Measurements from ENCODE around the gene SEMA4D. TPM values are rescaled to one million over a fixed set of nuclear protein-coding genes. Genes with fewer than 3 reads are reported as not detected.
A peak's percentile ranks its signal among the peaks of the same experiment; 100 is the strongest.

The SEMA4D gene
- total RNA-seq, 1 donor: 0.72 TPM

DNA sequence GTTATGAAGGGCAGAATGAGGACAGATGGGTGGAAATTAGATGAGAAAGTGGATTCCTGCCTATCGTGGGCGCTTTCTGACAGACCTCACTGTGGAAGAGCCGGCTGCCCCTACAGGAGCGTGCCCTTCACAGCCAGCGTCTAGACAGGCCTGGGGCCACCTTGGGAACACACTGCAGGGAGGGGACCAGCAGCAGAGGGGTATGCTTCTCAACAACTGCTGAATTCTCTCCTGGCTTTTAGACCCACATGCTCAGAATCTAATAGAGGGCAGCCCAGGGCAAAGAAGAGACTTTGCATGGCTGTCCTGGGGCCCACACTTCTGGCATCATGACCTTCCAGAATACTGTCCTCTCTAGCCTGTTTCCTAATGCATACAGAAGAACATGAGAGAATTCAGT is 2.1 kb upstream of the SEMA4D start:
- Histone ChIP-seq H3K27me3 (ENCODE audit: insufficient read depth, low read length) (peaks cover 7% of the 10 kb centered on the region), H3K36me3 (ENCODE audit: insufficient read depth, low read length) (no peaks in the 10 kb centered on the region), H3K27ac (ENCODE audit: low read depth, low read length) (no peak overlapping the region), H3K4me1 (ENCODE audit: insufficient read depth, low read length) (no peaks in the 10 kb centered on the region), H3K4me3 (ENCODE audit: insufficient read depth, low read length) (no peak overlapping the region), H3K4me2 (ENCODE audit: insufficient read depth, low read length) (no peak overlapping the region), H4K20me1 (ENCODE audit: insufficient read depth, low read length) (no peaks in the 10 kb centered on the region), H2AFZ (ENCODE audit: low read length) (no peak overlapping the region), H3K9me3 (ENCODE audit: low read depth, low read length) (no peaks in the 10 kb centered on the region), H3K79me2 (ENCODE audit: insufficient read depth, low read length) (no peaks in the 10 kb centered on the region)
- DNase-seq (ENCODE audit: insufficient read length, low spot score, missing footprints): no peak
- TF ChIP-seq, protein P1, sequence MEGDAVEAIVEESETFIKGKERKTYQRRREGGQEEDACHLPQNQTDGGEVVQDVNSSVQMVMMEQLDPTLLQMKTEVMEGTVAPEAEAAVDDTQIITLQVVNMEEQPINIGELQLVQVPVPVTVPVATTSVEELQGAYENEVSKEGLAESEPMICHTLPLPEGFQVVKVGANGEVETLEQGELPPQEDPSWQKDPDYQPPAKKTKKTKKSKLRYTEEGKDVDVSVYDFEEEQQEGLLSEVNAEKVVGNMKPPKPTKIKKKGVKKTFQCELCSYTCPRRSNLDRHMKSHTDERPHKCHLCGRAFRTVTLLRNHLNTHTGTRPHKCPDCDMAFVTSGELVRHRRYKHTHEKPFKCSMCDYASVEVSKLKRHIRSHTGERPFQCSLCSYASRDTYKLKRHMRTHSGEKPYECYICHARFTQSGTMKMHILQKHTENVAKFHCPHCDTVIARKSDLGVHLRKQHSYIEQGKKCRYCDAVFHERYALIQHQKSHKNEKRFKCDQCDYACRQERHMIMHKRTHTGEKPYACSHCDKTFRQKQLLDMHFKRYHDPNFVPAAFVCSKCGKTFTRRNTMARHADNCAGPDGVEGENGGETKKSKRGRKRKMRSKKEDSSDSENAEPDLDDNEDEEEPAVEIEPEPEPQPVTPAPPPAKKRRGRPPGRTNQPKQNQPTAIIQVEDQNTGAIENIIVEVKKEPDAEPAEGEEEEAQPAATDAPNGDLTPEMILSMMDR (IDR thresholded peaks at IDR 0.05; ENCODE audit: extremely low read depth, low read depth, low read length): no peak

DNA sequence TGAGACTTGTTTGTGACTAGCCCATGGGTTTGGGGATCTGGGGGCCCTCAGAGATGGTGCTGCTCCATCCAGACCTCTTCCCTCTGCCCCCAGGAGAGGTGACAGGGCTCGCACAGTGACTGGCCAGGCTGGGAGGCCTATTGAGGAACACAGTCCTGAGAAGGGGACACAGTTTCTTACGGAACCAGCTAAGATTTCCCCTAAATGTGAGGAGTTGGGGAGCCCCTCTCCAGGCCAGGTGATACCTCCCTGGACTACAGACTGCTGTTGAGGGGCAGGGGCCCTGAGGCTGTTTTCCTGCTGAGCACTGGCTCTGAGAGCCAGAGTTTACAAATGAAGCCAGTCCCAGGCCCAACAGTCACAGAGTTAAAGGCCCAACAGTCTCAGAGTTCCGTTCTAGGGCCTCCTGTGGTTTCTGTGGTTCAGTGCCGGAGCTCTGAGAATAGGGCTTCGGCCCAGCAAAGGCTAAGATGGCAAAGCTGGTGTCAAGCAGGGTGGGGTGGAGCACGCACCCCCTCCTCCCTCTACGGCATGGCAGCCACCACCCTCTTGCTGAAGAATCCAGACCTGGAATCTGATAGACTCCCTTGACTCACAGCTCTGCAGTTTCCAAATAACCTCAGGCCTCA is 1.1 kb upstream of the SEMA4D start:
- DNase-seq (ENCODE audit: insufficient read length, low spot score, missing footprints): no peak
- Histone ChIP-seq H3K27ac (ENCODE audit: low read depth, low read length) (no peak overlapping the region), H3K4me3 (ENCODE audit: insufficient read depth, low read length) (no peak overlapping the region), H3K9me3 (ENCODE audit: low read depth, low read length) (no peaks in the 10 kb centered on the region), H3K79me2 (ENCODE audit: insufficient read depth, low read length) (no peaks in the 10 kb centered on the region), H3K4me2 (ENCODE audit: insufficient read depth, low read length) (no peak overlapping the region), H3K27me3 (ENCODE audit: insufficient read depth, low read length) (peaks cover 16% of the 10 kb centered on the region), H2AFZ (ENCODE audit: low read length) (no peak overlapping the region), H4K20me1 (ENCODE audit: insufficient read depth, low read length) (no peaks in the 10 kb centered on the region), H3K36me3 (ENCODE audit: insufficient read depth, low read length) (no peaks in the 10 kb centered on the region), H3K4me1 (ENCODE audit: insufficient read depth, low read length) (no peaks in the 10 kb centered on the region)
- TF ChIP-seq, protein P1 (IDR thresholded peaks at IDR 0.05; ENCODE audit: extremely low read depth, low read depth, low read length): no peak

DNA sequence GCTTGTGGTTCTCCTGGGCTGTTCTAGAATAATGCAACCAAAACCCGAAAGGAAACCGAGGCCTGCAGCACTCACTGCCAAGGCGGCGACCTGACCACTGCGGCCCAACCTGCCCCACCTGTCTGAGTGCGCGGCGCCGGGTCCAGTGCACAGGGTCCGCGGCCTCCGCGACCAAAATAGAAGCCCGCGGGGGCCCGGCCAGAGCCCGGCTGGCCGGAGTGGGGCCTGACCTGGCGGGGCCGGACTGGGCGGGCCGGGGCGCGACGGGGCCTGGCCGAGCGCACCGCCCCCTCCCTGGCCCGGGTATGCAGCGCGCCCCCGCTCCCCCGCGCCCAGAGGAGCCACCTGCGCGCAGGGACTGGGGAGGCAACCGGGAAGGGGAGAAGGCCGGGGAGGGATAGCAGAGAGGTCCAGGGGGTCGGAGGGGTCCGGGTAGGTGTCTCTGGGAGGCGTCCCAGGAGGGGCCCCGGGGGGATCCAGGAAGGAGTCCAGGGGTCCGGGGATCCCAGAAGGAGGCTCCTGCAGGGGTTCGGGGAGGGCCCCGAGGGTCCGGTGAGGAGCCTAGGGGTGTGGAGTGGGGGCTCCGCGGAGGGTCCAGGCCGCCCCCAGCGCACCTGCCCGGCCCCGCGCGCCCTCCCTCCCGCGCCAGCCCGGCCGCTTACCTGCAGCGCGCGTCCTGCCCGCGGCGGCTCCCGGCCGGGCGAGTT is 503 bp downstream of the SEMA4D start:
- H3K36me3 ChIP-seq (ENCODE audit: insufficient read depth, low read length): no peaks in the 10 kb centered on the region
- no peak for DNase-seq (ENCODE audit: insufficient read length, low spot score, missing footprints)
- no peak overlapping the region for H3K27ac ChIP-seq (ENCODE audit: low read depth, low read length)
- H4K20me1 ChIP-seq (ENCODE audit: insufficient read depth, low read length): no peaks in the 10 kb centered on the region
- H3K27me3 ChIP-seq (ENCODE audit: insufficient read depth, low read length): peaks cover 16% of the 10 kb centered on the region
- H3K79me2 ChIP-seq (ENCODE audit: insufficient read depth, low read length): no peaks in the 10 kb centered on the region
- TF ChIP-seq, protein P1 (IDR thresholded peaks at IDR 0.05; ENCODE audit: extremely low read depth, low read depth, low read length): no peak
- H3K4me3 ChIP-seq (ENCODE audit: insufficient read depth, low read length): peak overlapping the region; percentile 25
- H2AFZ ChIP-seq (ENCODE audit: low read length): no peak overlapping the region
- H3K4me2 ChIP-seq (ENCODE audit: insufficient read depth, low read length): no peak overlapping the region
- no peaks in the 10 kb centered on the region for H3K4me1 ChIP-seq (ENCODE audit: insufficient read depth, low read length)
- no peaks in the 10 kb centered on the region for H3K9me3 ChIP-seq (ENCODE audit: low read depth, low read length)

DNA sequence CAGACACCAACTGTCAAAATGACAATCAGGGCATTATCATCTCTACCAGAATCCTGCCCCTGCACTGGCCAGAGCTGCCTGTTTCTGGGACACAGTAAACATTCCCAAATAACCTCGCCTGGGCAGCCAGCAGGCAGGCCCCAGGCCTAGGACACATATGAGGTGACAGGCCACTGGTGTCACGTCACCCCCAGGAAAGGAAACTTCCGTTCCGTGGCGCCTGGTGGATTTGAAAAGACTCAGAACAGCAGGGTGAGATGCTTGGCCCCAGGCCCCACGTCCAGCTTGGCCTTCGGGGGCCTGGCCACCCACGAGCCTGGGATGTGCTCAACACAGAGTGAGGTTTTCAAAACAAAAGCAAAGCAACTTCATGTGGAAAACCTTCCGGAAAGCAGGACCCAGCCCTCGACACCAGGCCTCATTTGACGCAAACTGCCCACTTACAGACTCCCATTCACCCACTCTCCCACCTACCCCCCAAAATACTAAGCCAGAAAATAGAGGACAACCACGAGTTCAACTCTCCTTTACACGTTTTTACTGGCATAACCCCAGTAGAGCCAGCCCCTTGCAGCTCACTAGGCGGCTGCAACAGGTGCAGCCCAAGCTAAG is 1.2 kb downstream of the SEMA4D start:
- Histone ChIP-seq H3K36me3 (ENCODE audit: insufficient read depth, low read length) (no peaks in the 10 kb centered on the region), H3K4me1 (ENCODE audit: insufficient read depth, low read length) (no peaks in the 10 kb centered on the region), H3K27ac (ENCODE audit: low read depth, low read length) (no peak overlapping the region), H4K20me1 (ENCODE audit: insufficient read depth, low read length) (no peaks in the 10 kb centered on the region), H2AFZ (ENCODE audit: low read length) (no peak overlapping the region), H3K79me2 (ENCODE audit: insufficient read depth, low read length) (no peaks in the 10 kb centered on the region), H3K4me2 (ENCODE audit: insufficient read depth, low read length) (no peak overlapping the region), H3K9me3 (ENCODE audit: low read depth, low read length) (no peaks in the 10 kb centered on the region), H3K27me3 (ENCODE audit: insufficient read depth, low read length) (peaks cover 11% of the 10 kb centered on the region), H3K4me3 (ENCODE audit: insufficient read depth, low read length) (no peak overlapping the region)
- DNase-seq (ENCODE audit: insufficient read length, low spot score, missing footprints): no peak
- TF ChIP-seq, protein P1 (IDR thresholded peaks at IDR 0.05; ENCODE audit: extremely low read depth, low read depth, low read length): no peak

Data from osteoblast (primary cell).